Loucy (cell line): ENCODE measurements around the gene SLC13A4.

Experiments
- H2AFZ ChIP-seq: fragments of 200-600 bp; sonication (generic); 2 replicates; pipeline ENCODE4 v1.6.0; 2016; ENCODE audit warnings: antibody characterized with exemption, mild to moderate bottlenecking, low read length, moderate library complexity
- H3F3A ChIP-seq: fragments of 200-600 bp; 2 replicates; pipeline ENCODE4 v1.6.0; 2016; ENCODE audit warnings: antibody characterized with exemption, low read depth, mild to moderate bottlenecking
- H3K27me3 ChIP-seq: fragments of 200-600 bp; sonication (generic); 2 replicates; pipeline ENCODE4 v1.6.1; 2014; ENCODE audit warnings: low read length, mild to moderate bottlenecking; ENCODE audit not compliant: insufficient read depth, poor library complexity, severe bottlenecking
- H3K36me3 ChIP-seq: fragments of 200-600 bp; sonication (generic); 2 replicates; pipeline ENCODE4 v1.6.1; 2016; ENCODE audit warnings: low read length; ENCODE audit not compliant: insufficient read depth
- H3K4me1 ChIP-seq: fragments of 200-600 bp; sonication (generic); 2 replicates; pipeline ENCODE4 v1.5.1; 2014; ENCODE audit warnings: low read length, mild to moderate bottlenecking; ENCODE audit not compliant: insufficient read depth, poor library complexity, severe bottlenecking
- H3K4me2 ChIP-seq: fragments of 200-600 bp; sonication (generic); 2 replicates; pipeline ENCODE4 v1.6.0; 2014; ENCODE audit warnings: antibody characterized with exemption, low read length, low read depth, mild to moderate bottlenecking; ENCODE audit not compliant: poor library complexity, severe bottlenecking
- H3K4me3 ChIP-seq: fragments of 200-600 bp; sonication (generic); 2 replicates; pipeline ENCODE4 v1.5.1; 2014; ENCODE audit warnings: low read length, mild to moderate bottlenecking, mixed read lengths; ENCODE audit not compliant: poor library complexity, severe bottlenecking
- H3K79me2 ChIP-seq: fragments of 200-600 bp; sonication (generic); 2 replicates; pipeline ENCODE4 v1.6.1; 2014; ENCODE audit warnings: low read length; ENCODE audit not compliant: insufficient read depth
- H3K9ac ChIP-seq: fragments of 200-600 bp; sonication (generic); 2 replicates; pipeline ENCODE4 v1.6.0; 2014; ENCODE audit warnings: mild to moderate bottlenecking, low read depth, low read length, moderate library complexity; ENCODE audit not compliant: poor library complexity, severe bottlenecking
- H3K9me2 ChIP-seq: fragments of 200-600 bp; sonication (generic); replicated peaks from 2 replicates; pipeline ENCODE4 v1.6.1; 2016; ENCODE audit warnings: low read depth, low read length, mixed read lengths
- H3K9me3 ChIP-seq: fragments of 200-600 bp; sonication (generic); 2 replicates; pipeline ENCODE4 v1.6.1; 2014; ENCODE audit warnings: mild to moderate bottlenecking, antibody characterized with exemption, low read length, low read depth; ENCODE audit not compliant: insufficient read depth
- H4K20me1 ChIP-seq: fragments of 200-600 bp; sonication (generic); 2 replicates; pipeline ENCODE4 v1.6.0; 2014; ENCODE audit warnings: antibody characterized with exemption, low read length, mild to moderate bottlenecking; ENCODE audit not compliant: insufficient read depth, poor library complexity, severe bottlenecking
- CTCF ChIP-seq: fragments of 200-600 bp; sonication (generic); conservative IDR thresholded peaks from 2 replicates; pipeline ENCODE4 v1.5.1; 2014; ENCODE audit warnings: mild to moderate bottlenecking, antibody characterized with exemption, low read length
- EZH2phosphoT487 ChIP-seq: fragments of 200-600 bp; IDR thresholded peaks from 2 replicates; pipeline ENCODE4 v1.6.1; 2018; ENCODE audit warnings: antibody characterized with exemption, mild to moderate bottlenecking, moderate library complexity, borderline replicate concordance

The SLC13A4 gene

GRCh38 chr7:135757719-135758411 is 29.9 kb upstream of the SLC13A4 start:
- Histone ChIP-seq H3K9me2 (no peaks in the 10 kb centered on the region), H3K36me3 (no peaks in the 10 kb centered on the region), H3K27me3 (no peaks in the 10 kb centered on the region), H4K20me1 (no peaks in the 10 kb centered on the region), H3K9ac (no peak overlapping the region), H2AFZ (no peak overlapping the region), H3K4me1 (no peaks in the 10 kb centered on the region), H3F3A (no peaks in the 10 kb centered on the region), H3K9me3 (peaks cover 3% of the 10 kb centered on the region; the same call in 1 of the 2 replicates), H3K4me3 (no peak overlapping the region), H3K4me2 (no peak overlapping the region), H3K79me2 (no peaks in the 10 kb centered on the region)
- no peak for TF ChIP-seq CTCF
- TF ChIP-seq EZH2phosphoT487 = no peak

- no peak overlapping the region for H3K4me2 ChIP-seq
- no peak overlapping the region for H3K4me3 ChIP-seq
- no peaks in the 10 kb centered on the region for H4K20me1 ChIP-seq
- no peak overlapping the region for H2AFZ ChIP-seq
- no peaks in the 10 kb centered on the region for H3K4me1 ChIP-seq
- H3K9me3 ChIP-seq = peaks cover 3% of the 10 kb centered on the region; the same call in 1 of the 2 replicates
- H3K9ac ChIP-seq = no peak overlapping the region
- TF ChIP-seq EZH2phosphoT487 (no peak), CTCF (no peak)
- H3F3A ChIP-seq = no peaks in the 10 kb centered on the region
- H3K27me3 ChIP-seq = no peaks in the 10 kb centered on the region
- H3K36me3 ChIP-seq = no peaks in the 10 kb centered on the region
- H3K79me2 ChIP-seq = no peaks in the 10 kb centered on the region
- H3K9me2 ChIP-seq = no peaks in the 10 kb centered on the region
Observed at GRCh38 chr7:135756191-135756590, 28.2 kb upstream of the SLC13A4 start.

- no peaks in the 10 kb centered on the region for H3F3A ChIP-seq
- TF ChIP-seq EZH2phosphoT487 (no peak), CTCF (no peak)
- no peaks in the 10 kb centered on the region for H4K20me1 ChIP-seq
- no peak overlapping the region for H3K4me3 ChIP-seq
- no peaks in the 10 kb centered on the region for H3K27me3 ChIP-seq
- H3K4me2 ChIP-seq = no peak overlapping the region
- no peaks in the 10 kb centered on the region for H3K4me1 ChIP-seq
- no peaks in the 10 kb centered on the region for H3K9me2 ChIP-seq
- H3K9me3 ChIP-seq = no peaks in the 10 kb centered on the region
- no peaks in the 10 kb centered on the region for H3K79me2 ChIP-seq
- H3K9ac ChIP-seq = no peak overlapping the region
- no peaks in the 10 kb centered on the region for H3K36me3 ChIP-seq
- no peak overlapping the region for H2AFZ ChIP-seq
Observed at GRCh38 chr7:135755351-135755753, 27.4 kb upstream of the SLC13A4 start.
